Gastroesophageal sphincter (tissue), 3 donors: ENCODE results near the gene TBL1XR1.

Experiments used
- POLR2A ChIP-seq, 2 donors: fragments of 450-650 bp; IDR thresholded peaks; one replicate each; pipeline ENCODE4 v1.6.1; 2017; ENCODE audit warnings: antibody characterized with exemption in 2 of 2, mild to moderate bottlenecking in 2 of 2, moderate library complexity in 1 of 2
- TF ChIP-seq, protein P1 (sequence below), 4 experiments: fragments of 200-600 bp in 2 of 4; fragments of 450-650 bp in 2 of 4; sonication (generic) in 1 of 4; IDR thresholded peaks; one replicate each; pipeline ENCODE4 v1.5.1; 2017 to 2019; ENCODE audit warnings: antibody characterized with exemption in 4 of 4, mild to moderate bottlenecking in 2 of 4, moderate library complexity in 2 of 4

GRCh38 chr3:177231242-177231641 lies 34.0 kb upstream of the TBL1XR1 start:
- TF ChIP-seq POLR2A (IDR thresholded peaks at IDR 0.05), result no peak
- TF ChIP-seq, protein P1, sequence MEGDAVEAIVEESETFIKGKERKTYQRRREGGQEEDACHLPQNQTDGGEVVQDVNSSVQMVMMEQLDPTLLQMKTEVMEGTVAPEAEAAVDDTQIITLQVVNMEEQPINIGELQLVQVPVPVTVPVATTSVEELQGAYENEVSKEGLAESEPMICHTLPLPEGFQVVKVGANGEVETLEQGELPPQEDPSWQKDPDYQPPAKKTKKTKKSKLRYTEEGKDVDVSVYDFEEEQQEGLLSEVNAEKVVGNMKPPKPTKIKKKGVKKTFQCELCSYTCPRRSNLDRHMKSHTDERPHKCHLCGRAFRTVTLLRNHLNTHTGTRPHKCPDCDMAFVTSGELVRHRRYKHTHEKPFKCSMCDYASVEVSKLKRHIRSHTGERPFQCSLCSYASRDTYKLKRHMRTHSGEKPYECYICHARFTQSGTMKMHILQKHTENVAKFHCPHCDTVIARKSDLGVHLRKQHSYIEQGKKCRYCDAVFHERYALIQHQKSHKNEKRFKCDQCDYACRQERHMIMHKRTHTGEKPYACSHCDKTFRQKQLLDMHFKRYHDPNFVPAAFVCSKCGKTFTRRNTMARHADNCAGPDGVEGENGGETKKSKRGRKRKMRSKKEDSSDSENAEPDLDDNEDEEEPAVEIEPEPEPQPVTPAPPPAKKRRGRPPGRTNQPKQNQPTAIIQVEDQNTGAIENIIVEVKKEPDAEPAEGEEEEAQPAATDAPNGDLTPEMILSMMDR (IDR thresholded peaks at IDR 0.05), result no peak
